ENCODE results near the gene IMP3. TPM values are rescaled to one million over a fixed set of nuclear protein-coding genes. Genes with fewer than 3 reads are reported as not detected.

Gene IMP3
- total RNA-seq, 2 experiments from 2014 or later, result 101 to 174 TPM

DNA sequence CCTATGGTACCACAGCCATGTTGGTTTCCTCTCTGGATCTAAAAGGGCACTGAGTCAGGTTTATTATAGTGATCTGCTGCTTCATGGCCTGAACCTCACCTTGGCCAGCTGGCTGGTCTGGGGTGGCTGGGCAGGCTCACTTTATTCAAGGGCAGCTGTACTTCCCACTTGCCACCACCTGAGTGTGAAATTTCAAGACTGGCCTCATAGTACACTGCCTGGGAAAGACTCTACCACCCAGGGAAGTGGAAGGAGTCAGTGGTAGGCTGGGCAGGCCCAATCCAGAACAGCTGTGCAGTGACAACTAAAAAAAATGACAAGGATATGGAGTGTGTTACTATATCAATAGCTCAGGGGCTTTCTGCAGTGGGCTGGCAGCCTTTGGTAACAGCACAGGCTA, 23.3 kb downstream of the IMP3 start:
- no peak overlapping the region for H3K4me3 ChIP-seq (ENCODE audit: low read depth, low read length, poor library complexity, severe bottlenecking)
- TF ChIP-seq, protein P1, sequence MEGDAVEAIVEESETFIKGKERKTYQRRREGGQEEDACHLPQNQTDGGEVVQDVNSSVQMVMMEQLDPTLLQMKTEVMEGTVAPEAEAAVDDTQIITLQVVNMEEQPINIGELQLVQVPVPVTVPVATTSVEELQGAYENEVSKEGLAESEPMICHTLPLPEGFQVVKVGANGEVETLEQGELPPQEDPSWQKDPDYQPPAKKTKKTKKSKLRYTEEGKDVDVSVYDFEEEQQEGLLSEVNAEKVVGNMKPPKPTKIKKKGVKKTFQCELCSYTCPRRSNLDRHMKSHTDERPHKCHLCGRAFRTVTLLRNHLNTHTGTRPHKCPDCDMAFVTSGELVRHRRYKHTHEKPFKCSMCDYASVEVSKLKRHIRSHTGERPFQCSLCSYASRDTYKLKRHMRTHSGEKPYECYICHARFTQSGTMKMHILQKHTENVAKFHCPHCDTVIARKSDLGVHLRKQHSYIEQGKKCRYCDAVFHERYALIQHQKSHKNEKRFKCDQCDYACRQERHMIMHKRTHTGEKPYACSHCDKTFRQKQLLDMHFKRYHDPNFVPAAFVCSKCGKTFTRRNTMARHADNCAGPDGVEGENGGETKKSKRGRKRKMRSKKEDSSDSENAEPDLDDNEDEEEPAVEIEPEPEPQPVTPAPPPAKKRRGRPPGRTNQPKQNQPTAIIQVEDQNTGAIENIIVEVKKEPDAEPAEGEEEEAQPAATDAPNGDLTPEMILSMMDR (conservative IDR thresholded peaks at IDR 0.05; ENCODE audit: low read length), result no peak
- TF ChIP-seq EZH2phosphoT487 (IDR thresholded peaks at IDR 0.05; ENCODE audit: borderline replicate concordance, low read depth, low read length), result no peak
- H3K4me2 ChIP-seq (ENCODE audit: low read length), result no peak overlapping the region
- intact Hi-C loops (cut with micrococcal nuclease; ENCODE audit: unreplicated experiment), result no loop called here
- no peak overlapping the region for H3K27ac ChIP-seq (ENCODE audit: low read depth, low read length, poor library complexity, severe bottlenecking)
- no peak for DNase-seq (ENCODE audit: low spot score)
- H3K4me1 ChIP-seq (ENCODE audit: insufficient read depth, low read length, poor library complexity, severe bottlenecking), result no peaks in the 10 kb centered on the region
- peaks cover 93% of the 10 kb centered on the region for H3K36me3 ChIP-seq (ENCODE audit: insufficient read depth, low read length)
- no peaks in the 10 kb centered on the region for H4K20me1 ChIP-seq (ENCODE audit: insufficient read depth, low read length)
- H3K79me2 ChIP-seq (ENCODE audit: insufficient read depth, low read depth, low read length), result no peaks in the 10 kb centered on the region
- H3K9me3 ChIP-seq (ENCODE audit: low read length), result no peaks in the 10 kb centered on the region
- no TSS peak for BruUV-seq (replicated peaks)
- H2AFZ ChIP-seq (ENCODE audit: low read length), result no peak overlapping the region
- no peaks in the 10 kb centered on the region for H3K9me2 ChIP-seq (ENCODE audit: insufficient read depth, low read length)
- ChIA-PET CTCF (ENCODE audit: unreplicated experiment) (no interaction called here), POLR2A (no interaction called here)

- POLR2A ChIA-PET, result interaction anchor here (0.6 to 1.7 kb wide), 2 partner anchors 12 to 14 kb away, joined by 3 to 4 read pairs; no protein-coding TSS in a partner anchor
- Histone ChIP-seq H3K9me3 (ENCODE audit: low read length) (no peaks in the 10 kb centered on the region), H3K4me2 (ENCODE audit: low read length) (no peak overlapping the region), H3K4me3 (ENCODE audit: low read depth, low read length, poor library complexity, severe bottlenecking) (no peak overlapping the region), H3K4me1 (ENCODE audit: insufficient read depth, low read length, poor library complexity, severe bottlenecking) (no peaks in the 10 kb centered on the region), H2AFZ (ENCODE audit: low read length) (no peak overlapping the region), H3K27ac (ENCODE audit: low read depth, low read length, poor library complexity, severe bottlenecking) (no peak overlapping the region), H4K20me1 (ENCODE audit: insufficient read depth, low read length) (no peaks in the 10 kb centered on the region), H3K79me2 (ENCODE audit: insufficient read depth, low read depth, low read length) (no peaks in the 10 kb centered on the region), H3K9me2 (ENCODE audit: insufficient read depth, low read length) (no peaks in the 10 kb centered on the region), H3K36me3 (ENCODE audit: insufficient read depth, low read length) (peaks cover 81% of the 10 kb centered on the region)
- intact Hi-C loops (cut with micrococcal nuclease; ENCODE audit: unreplicated experiment), result no loop called here
- BruUV-seq (replicated peaks), result TSS peak; percentile 53
- CTCF ChIA-PET (ENCODE audit: unreplicated experiment), result no interaction called here
- no peak for TF ChIP-seq EZH2phosphoT487 (IDR thresholded peaks at IDR 0.05; ENCODE audit: borderline replicate concordance, low read depth, low read length)
- TF ChIP-seq, protein P1 (conservative IDR thresholded peaks at IDR 0.05; ENCODE audit: low read length), result no peak
- DNase-seq (ENCODE audit: low spot score), result no peak
Measured at GRCh38 chr15:75606711-75607699, 33.0 kb downstream of the IMP3 start.

GRCh38 chr15:75606026-75606425, 34.0 kb downstream of the IMP3 start:
- no peaks in the 10 kb centered on the region for H3K79me2 ChIP-seq (ENCODE audit: insufficient read depth, low read depth, low read length)
- no peaks in the 10 kb centered on the region for H4K20me1 ChIP-seq (ENCODE audit: insufficient read depth, low read length)
- H3K36me3 ChIP-seq (ENCODE audit: insufficient read depth, low read length), result peaks cover 85% of the 10 kb centered on the region
- H3K9me3 ChIP-seq (ENCODE audit: low read length), result no peaks in the 10 kb centered on the region
- no peak overlapping the region for H2AFZ ChIP-seq (ENCODE audit: low read length)
- no TSS peak for BruUV-seq (replicated peaks)
- intact Hi-C loops (cut with micrococcal nuclease; ENCODE audit: unreplicated experiment), result no loop called here
- no peak overlapping the region for H3K4me2 ChIP-seq (ENCODE audit: low read length)
- DNase-seq (ENCODE audit: low spot score), result no peak
- ChIA-PET POLR2A (no interaction called here), CTCF (ENCODE audit: unreplicated experiment) (no interaction called here)
- H3K4me3 ChIP-seq (ENCODE audit: low read depth, low read length, poor library complexity, severe bottlenecking), result no peak overlapping the region
- no peak overlapping the region for H3K27ac ChIP-seq (ENCODE audit: low read depth, low read length, poor library complexity, severe bottlenecking)
- no peaks in the 10 kb centered on the region for H3K9me2 ChIP-seq (ENCODE audit: insufficient read depth, low read length)
- H3K4me1 ChIP-seq (ENCODE audit: insufficient read depth, low read length, poor library complexity, severe bottlenecking), result no peaks in the 10 kb centered on the region
- TF ChIP-seq, protein P1 (conservative IDR thresholded peaks at IDR 0.05; ENCODE audit: low read length), result no peak
- TF ChIP-seq EZH2phosphoT487 (IDR thresholded peaks at IDR 0.05; ENCODE audit: borderline replicate concordance, low read depth, low read length), result no peak

All from OCI-LY7 (cell line).